HG02610 (cell line): Measurements from ENCODE around the gene PGAM5.
"Not testable (repeated sequence)": the region's sequence is repeated elsewhere in the genome, so short reads cannot be mapped to it uniquely, and the experiment has no call there.

Experiments
- ATAC-seq: cut with Tn5 transposase; IDR thresholded peaks from one replicate; pipeline ENCODE4 v1.9.1; 2021; ENCODE audit warnings: mild to moderate bottlenecking, moderate library complexity; ENCODE audit not compliant: unreplicated experiment

Gene PGAM5

DNA sequence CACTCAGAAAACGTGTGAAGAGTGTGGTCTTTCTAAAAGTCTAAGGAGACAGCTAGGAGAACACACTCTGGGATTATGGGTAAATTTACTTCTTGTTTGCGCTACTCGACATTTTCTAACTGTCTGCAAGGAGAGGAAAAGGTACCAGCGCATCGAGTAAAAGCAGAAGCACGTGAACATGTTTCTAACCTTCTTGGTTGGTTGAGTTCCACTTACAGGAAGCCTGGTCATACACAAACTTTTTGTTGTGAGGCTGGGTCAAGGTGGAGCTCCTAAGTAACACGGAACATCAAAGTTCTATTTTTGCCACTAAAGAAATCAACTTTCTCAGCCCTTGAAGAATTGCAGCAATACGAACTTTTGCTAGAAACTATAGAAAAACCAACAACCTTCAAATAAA lies 31.0 kb downstream of the PGAM5 start:
- no peak for ATAC-seq

GRCh38 chr12:132743831-132744230 lies 33.2 kb downstream of the PGAM5 start:
- ATAC-seq, result no peak

DNA sequence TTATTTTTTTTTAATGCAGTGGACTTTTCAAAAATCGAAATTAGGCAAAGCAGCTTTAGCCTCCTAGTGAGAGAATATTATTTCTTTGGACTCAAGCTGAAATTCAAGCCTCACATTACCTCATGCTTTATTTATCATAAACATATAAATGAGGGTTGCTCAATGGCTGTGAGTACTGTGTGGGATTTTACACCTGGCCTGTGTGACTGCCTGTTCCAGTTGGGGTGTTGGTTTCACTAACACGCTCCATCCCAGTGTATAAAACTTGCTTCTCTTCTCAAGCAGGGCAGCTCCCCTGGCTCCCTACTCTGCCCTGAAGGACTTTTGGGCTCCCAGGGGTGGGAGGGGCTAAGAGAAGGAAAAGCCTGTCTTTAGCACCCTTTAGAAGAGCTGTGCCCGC lies 36.0 kb downstream of the PGAM5 start:
- no peak for ATAC-seq

GRCh38 chr12:132747395-132747794 lies 36.8 kb downstream of the PGAM5 start:
- ATAC-seq, result no peak

DNA sequence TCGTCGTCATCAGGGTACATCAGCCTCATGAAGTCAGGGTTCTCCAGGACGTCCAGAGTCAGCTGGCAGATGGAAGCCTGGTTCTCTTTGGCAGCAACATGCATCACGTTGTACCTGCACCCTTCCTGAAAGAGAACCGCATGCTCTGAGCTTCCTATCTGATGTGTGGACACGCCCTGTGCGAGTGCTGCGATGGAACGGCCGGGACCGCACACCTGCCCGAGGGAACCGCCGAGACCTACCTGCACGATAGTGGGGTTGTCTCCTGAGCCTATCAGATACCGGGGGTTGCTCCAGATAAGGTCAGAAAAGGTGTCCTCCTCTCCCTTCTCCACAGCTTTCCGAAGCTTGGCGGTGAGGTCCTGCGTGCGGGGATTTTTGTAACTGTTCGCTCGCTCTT lies 37.3 kb downstream of the PGAM5 start:
- no peak for ATAC-seq

DNA sequence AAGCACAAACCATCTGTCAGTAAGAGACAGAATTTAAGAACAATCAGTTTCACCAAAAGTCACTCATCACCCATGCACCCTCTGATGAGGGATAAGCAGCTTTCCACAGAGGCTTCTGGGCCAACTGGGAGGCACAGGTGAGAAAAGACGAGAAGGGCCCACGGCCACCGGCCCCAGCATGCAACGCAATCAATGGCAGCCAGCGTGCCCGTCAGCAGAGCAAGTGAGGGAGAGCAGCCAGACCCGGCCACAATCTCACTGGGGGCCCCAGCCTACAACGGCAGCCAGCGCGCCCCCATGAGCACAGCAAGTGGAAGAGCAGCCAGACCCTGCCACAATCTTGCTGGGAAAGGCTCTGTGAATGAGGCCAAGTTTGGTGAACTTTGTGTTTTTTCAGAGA lies 37.7 kb downstream of the PGAM5 start:
- no peak for ATAC-seq

DNA sequence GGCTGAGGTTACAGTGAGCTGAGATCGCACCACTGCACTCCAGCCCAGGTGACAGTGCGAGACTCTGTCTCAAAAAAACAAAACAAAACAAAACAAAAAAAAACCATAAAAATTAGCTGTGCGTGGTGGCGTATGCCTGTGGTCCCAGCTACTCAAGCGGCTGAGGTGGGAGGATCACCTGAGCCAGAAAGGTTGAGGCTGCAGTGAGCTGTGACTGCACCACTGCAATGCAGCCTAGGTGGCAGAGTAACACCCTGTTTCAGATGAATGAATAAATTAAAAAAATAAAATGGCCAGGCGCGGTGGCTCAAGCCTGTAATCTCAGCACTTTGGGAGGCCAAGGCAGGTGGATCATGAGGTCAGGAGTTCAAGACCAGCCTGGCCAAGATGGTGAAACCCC lies 43.0 kb downstream of the PGAM5 start:
- not testable (repeated sequence) for ATAC-seq

GRCh38 chr12:132754160-132754932 lies 43.7 kb downstream of the PGAM5 start:
- no peak for ATAC-seq

- not testable (repeated sequence) for ATAC-seq
These were observed 48.2 kb downstream of the PGAM5 start for GRCh38 chr12:132758825-132759224.

GRCh38 chr12:132759359-132759758 lies 48.7 kb downstream of the PGAM5 start:
- no peak for ATAC-seq

DNA sequence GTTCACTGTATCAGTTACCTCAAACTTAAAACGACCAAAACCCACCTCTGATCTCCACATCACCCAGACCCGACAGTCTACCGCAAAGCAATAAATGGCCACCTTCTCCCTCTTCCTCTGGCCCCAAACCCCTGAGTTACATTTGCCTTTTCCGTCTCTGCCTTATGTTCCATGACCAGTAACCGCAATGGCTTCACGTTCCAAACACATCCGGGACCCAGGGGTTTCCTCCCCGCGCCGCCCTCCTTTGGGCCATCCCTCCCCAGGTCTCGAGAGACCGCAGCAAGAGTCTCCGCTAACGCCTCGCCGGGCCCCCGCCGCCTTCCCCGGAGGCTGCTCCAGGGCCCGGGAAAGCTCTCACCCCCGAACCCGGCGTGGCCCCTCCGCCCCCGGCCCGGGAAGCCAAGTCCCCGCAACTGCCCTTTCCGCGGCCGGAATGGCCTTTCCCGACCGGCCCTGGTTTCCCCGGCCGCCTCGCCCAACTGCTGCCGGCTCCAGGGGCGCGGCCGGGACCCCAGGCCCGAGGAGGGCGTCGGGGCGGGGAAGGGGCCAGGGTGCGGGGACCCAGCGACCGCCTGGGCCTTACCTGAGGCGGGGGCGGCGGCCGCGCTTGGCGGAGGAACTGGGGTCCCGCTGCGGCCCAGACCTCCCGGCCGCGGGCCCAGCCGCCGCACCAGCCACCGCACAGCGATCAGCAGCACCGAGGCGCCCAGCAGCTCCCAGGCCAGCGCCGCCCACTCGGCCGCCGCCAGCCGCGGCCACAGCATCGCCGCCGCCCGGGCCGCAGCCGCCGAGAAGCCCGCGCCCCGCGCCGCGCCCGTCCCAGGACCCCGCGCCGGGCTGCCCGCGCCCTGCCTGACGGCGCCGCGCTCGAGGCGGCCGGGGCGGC lies 50.6 kb downstream of the PGAM5 start, which contains the start of gene ANKLE2:
Gene ANKLE2 (minus strand): TSS at position 801 of the 889 bp plus-strand sequence. CDS start 34 bp downstream, at position 767.
- peak; percentile 22 for ATAC-seq

DNA sequence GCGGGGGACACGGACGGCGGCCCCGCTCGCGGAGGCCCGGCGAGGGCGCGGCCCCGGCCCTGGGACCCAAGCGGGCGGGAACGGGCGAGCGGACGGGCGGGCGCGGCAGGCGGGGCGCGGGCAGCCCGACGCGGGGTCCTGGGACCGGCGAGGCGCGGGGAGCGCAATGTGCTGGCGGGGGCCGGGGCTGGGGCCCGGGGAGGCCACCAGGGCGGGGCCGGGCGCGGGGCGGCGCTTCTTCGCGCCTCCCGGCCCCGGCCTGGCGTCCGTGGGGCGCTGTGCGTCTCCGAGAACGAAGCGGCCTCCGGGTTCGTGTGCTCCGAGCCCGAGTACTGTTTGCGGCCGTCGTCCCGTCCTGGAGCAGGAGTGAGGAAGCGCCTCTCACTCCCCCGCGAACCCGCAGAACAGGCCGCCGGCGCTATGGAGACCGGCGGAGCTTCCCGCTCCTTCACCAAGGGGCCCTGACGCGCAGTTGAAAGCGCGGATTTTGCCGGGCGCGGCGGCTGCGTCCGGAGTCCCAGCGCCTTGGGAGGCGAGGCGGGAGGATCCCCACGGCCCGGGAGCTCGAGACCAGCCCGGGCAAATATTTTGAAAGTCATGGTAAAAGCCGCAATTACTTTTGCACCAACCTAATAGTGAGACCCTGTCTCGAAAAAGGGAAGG lies 51.4 kb downstream of the PGAM5 start:
- peak; percentile 77 for ATAC-seq

DNA sequence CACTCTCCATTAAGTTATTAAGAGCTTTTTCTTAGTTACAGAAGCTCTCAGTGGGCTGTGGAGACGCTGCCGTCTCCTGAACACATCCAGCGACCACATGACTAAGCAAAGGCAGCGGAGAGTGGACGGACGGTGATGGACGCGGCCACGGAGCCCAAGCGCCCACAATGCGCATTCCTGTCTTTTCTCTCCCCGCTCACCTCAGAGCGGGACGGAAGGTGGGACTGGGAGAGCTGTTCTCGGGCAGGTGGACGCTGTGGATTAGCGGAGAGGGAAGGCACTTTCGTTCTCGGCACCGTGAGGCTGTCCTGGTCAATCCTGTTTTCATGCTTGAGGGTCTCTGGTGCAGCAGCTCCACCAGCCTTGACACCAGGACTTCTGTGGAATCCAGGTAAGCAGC lies 53.6 kb downstream of the PGAM5 start:
- no peak for ATAC-seq

DNA sequence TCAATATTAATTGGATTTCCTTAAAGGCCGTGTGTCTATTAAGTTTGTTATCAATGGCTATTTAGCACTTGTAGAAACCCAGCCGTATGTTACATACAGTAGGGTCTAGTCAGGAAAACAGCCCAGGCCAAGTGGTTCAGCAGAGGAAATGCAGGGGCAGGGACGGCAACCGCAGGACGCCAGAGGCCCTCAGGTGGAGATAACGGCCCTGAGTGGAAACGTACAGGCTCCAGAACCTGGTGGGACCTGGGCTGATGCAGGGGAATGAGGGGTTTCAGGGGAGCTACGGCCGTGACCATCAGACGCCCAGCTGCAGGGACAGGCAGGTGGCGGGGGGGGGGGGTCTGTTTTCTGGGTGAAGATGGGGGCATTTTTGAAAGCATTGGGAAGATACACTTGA lies 54.7 kb downstream of the PGAM5 start:
- ATAC-seq, result no peak

DNA sequence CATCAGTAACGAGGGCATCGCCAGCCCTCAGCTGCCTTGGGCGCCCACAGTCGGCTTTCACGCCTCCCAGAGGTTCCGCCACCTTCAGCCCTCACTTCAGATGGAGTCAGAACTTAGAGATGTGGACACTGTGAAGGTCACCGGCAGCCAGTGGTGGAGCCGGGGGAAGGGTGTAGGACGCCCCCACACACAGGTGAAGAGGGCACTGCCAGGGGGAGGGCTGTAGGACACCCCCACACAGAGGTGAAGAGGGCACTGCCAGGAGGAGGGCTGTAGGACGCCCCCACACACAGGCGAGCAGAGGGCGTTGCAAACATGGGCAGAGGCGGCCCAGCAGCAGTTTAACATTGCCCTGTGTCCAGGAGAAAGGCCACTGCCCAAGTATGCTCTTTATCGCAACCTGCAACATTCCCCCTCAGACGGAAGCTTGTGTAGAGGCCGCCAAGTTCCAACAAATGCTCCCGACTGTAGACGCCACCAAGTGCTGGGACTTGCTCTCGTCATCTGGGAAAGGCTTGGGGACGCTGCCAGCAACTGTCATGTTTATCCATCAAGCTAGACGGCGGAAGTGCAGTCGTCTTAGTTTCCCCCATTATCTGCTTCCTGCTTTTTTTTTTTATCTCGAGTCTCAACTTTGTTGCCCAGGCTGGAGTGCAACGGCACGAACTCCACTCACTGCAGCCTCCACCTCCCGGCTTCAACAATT lies 55.9 kb downstream of the PGAM5 start:
- ATAC-seq, result no peak

- ATAC-seq, result no peak
These were observed 60.6 kb downstream of the PGAM5 start for GRCh38 chr12:132771126-132771838.
